Measurements from ENCODE around the gene GRB7. TPM values are rescaled to one million over a fixed set of nuclear protein-coding genes. Genes with fewer than 3 reads are reported as not detected.

The GRB7 gene
- total and polyA plus RNA-seq, 2 experiments from 2014 or later: 12.8 to 28.9 TPM

GRCh38 chr17:39794249-39794970 lies 56.7 kb downstream of the GRB7 start:
- Histone ChIP-seq H3K4me3 (no peak overlapping the region), H3K36me3 (ENCODE audit: insufficient read depth) (no peaks in the 10 kb centered on the region), H2AFZ (no peak overlapping the region), H3F3A (replicated peaks; ENCODE audit: low read depth) (no peaks in the 10 kb centered on the region), H3K9me2 (ENCODE audit: insufficient read depth) (no peaks in the 10 kb centered on the region), H3K4me1 (ENCODE audit: insufficient read depth) (peaks cover 4% of the 10 kb centered on the region), H3K27me3 (ENCODE audit: insufficient read depth) (no peaks in the 10 kb centered on the region), H3K27ac (ENCODE audit: low read depth) (no peak overlapping the region), H3K4me2 (no peak overlapping the region), H3K79me2 (replicated peaks; ENCODE audit: insufficient read depth) (no peaks in the 10 kb centered on the region), H4K20me1 (replicated peaks; ENCODE audit: insufficient read depth) (no peaks in the 10 kb centered on the region)
- peaks cover 20% of the 10 kb centered on the region; the same call in 2 of the 3 replicates for H3K4me1 Mint-ChIP-seq
- ATAC-seq (no peak), DNase-seq (ENCODE audit: low spot score) (no peak)
- H3K27ac Mint-ChIP-seq: no peak overlapping the region
- no peak for TF ChIP-seq CTCF (conservative IDR thresholded peaks at IDR 0.05; ENCODE audit: low read depth in 2 of 2)
- no peak for TF ChIP-seq STAT1 (IDR thresholded peaks at IDR 0.05; ENCODE audit: unreplicated experiment)
- no peak for TF ChIP-seq ZNF114 (CRISPR knock-in tag; IDR thresholded peaks at IDR 0.05)
- TF ChIP-seq EZH2 (IDR thresholded peaks at IDR 0.05; ENCODE audit: low read depth, unreplicated experiment): no peak
- no peak for TF ChIP-seq NANOG (IDR thresholded peaks at IDR 0.05; ENCODE audit: borderline replicate concordance)
- no peak for TF ChIP-seq POLR2AphosphoS5 (IDR thresholded peaks at IDR 0.05; ENCODE audit: low read depth)
- no peak for TF ChIP-seq JUNB (IDR thresholded peaks at IDR 0.05; ENCODE audit: unreplicated experiment)
- TF ChIP-seq ZNF462 (CRISPR knock-in tag; IDR thresholded peaks at IDR 0.05): no peak
- no peak for TF ChIP-seq ETS1 (IDR thresholded peaks at IDR 0.05)
- no peak for TF ChIP-seq REST (IDR thresholded peaks at IDR 0.05; ENCODE audit: unreplicated experiment)
- no peak for TF ChIP-seq CREB1 (CRISPR knock-in tag; IDR thresholded peaks at IDR 0.05; ENCODE audit: low read depth)
- no peak overlapping the region for H3K4me3 Mint-ChIP-seq
- no peaks in the 10 kb centered on the region for H3K9me3 Mint-ChIP-seq
- no peaks in the 10 kb centered on the region for H3K36me3 Mint-ChIP-seq (ENCODE audit: low read depth)
- no peaks in the 10 kb centered on the region for H3K27me3 Mint-ChIP-seq (ENCODE audit: insufficient read depth, low read depth, poor library complexity)

Measured in GM23338 (cell line).